ENCODE measurements around the gene UBL4A.

UBL4A gene

DNA sequence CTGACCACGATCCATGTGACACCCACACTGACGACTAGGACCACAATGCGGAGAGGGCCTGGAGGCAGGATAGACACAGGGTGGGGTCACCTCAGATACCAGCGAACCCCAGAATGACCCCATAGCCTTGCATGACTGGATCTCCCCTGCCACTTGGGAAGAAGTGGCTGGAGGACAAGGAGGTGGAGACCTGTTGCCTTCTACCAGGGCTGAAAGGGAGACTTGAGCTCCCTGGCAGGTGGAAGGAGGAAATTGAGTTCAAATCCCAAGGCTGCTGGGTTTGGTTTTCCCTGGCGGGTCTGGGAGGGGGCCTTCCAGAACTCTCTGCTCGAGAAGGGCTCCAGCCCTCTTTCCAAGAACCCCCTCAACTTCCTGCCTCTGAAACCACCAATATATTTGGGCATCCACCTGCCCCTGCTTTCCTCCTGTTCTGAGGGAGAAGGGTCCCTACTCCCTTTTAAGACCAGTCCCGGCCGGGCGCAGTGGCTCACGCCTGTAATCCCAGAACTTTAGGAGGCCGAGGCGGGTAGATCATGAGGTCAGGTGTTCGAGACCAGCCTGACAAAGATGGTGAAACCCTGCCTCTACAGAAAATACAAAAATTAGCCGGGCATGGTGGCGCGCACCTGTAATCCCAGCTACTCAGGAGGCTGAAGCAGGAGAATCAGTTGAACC lies 26.6 kb upstream of the UBL4A start:
- TF ChIP-seq, protein P1, sequence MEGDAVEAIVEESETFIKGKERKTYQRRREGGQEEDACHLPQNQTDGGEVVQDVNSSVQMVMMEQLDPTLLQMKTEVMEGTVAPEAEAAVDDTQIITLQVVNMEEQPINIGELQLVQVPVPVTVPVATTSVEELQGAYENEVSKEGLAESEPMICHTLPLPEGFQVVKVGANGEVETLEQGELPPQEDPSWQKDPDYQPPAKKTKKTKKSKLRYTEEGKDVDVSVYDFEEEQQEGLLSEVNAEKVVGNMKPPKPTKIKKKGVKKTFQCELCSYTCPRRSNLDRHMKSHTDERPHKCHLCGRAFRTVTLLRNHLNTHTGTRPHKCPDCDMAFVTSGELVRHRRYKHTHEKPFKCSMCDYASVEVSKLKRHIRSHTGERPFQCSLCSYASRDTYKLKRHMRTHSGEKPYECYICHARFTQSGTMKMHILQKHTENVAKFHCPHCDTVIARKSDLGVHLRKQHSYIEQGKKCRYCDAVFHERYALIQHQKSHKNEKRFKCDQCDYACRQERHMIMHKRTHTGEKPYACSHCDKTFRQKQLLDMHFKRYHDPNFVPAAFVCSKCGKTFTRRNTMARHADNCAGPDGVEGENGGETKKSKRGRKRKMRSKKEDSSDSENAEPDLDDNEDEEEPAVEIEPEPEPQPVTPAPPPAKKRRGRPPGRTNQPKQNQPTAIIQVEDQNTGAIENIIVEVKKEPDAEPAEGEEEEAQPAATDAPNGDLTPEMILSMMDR (IDR thresholded peaks at IDR 0.05; ENCODE audit: low read length) = no peak
- TF ChIP-seq EZH2 (IDR thresholded peaks at IDR 0.05; ENCODE audit: borderline replicate concordance, low read length) = no peak
- Histone ChIP-seq H3K9me3 (ENCODE audit: low read length) (no peaks in the 10 kb centered on the region), H2AFZ (ENCODE audit: low read length) (no peak overlapping the region), H3K4me2 (ENCODE audit: low read length) (no peak overlapping the region), H3K4me3 (ENCODE audit: low read depth, low read length, poor library complexity, severe bottlenecking) (no peak overlapping the region), H3K36me3 (ENCODE audit: insufficient read depth, low read length) (peaks cover 14% of the 10 kb centered on the region), H3K79me2 (ENCODE audit: insufficient read depth, low read length) (no peaks in the 10 kb centered on the region), H3K27ac (ENCODE audit: low read depth, low read length, poor library complexity, severe bottlenecking) (no peak overlapping the region), H3K4me1 (ENCODE audit: insufficient read depth, low read length, severe bottlenecking) (peaks cover 13% of the 10 kb centered on the region), H3K9ac (ENCODE audit: low read length) (no peak overlapping the region), H4K20me1 (ENCODE audit: insufficient read depth, low read length) (no peaks in the 10 kb centered on the region), H3K27me3 (ENCODE audit: insufficient read depth, low read length) (no peaks in the 10 kb centered on the region), H3F3A (ENCODE audit: insufficient read depth, low read length) (no peaks in the 10 kb centered on the region), H3K9me2 (ENCODE audit: low read depth, low read length) (no peaks in the 10 kb centered on the region)

DNA sequence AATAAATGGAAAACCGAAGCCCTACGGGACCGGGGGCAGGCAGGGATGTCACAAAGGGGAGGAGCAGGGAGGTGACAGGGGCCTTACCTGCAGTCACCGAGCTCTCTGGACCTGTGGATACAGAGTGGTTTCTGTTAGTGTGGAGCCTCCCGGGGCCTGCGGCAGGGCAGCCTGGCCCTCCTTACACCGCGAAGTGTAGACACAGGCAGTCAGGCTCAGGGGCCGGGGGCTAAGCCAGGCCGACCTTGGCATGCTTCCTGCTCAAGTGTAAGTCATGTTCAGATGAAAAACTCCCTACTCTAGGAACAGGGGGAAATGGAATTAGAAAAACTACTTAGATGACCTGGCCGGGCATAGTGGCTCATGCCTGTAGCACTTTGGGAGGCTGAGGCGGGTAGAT lies 25.3 kb upstream of the UBL4A start:
- no peak overlapping the region for H3K4me2 ChIP-seq (ENCODE audit: low read length)
- H3K4me3 ChIP-seq (ENCODE audit: low read depth, low read length, poor library complexity, severe bottlenecking) = no peak overlapping the region
- no peaks in the 10 kb centered on the region for H3K27me3 ChIP-seq (ENCODE audit: insufficient read depth, low read length)
- peaks cover 15% of the 10 kb centered on the region for H3K36me3 ChIP-seq (ENCODE audit: insufficient read depth, low read length)
- TF ChIP-seq, protein P1 (IDR thresholded peaks at IDR 0.05; ENCODE audit: low read length) = no peak
- TF ChIP-seq EZH2 (IDR thresholded peaks at IDR 0.05; ENCODE audit: borderline replicate concordance, low read length) = no peak
- no peaks in the 10 kb centered on the region for H3F3A ChIP-seq (ENCODE audit: insufficient read depth, low read length)
- H3K4me1 ChIP-seq (ENCODE audit: insufficient read depth, low read length, severe bottlenecking) = peaks cover 10% of the 10 kb centered on the region
- H3K79me2 ChIP-seq (ENCODE audit: insufficient read depth, low read length) = no peaks in the 10 kb centered on the region
- no peak overlapping the region for H3K9ac ChIP-seq (ENCODE audit: low read length)
- no peaks in the 10 kb centered on the region for H3K9me2 ChIP-seq (ENCODE audit: low read depth, low read length)
- no peaks in the 10 kb centered on the region for H4K20me1 ChIP-seq (ENCODE audit: insufficient read depth, low read length)
- no peak overlapping the region for H2AFZ ChIP-seq (ENCODE audit: low read length)
- no peaks in the 10 kb centered on the region for H3K9me3 ChIP-seq (ENCODE audit: low read length)
- no peak overlapping the region for H3K27ac ChIP-seq (ENCODE audit: low read depth, low read length, poor library complexity, severe bottlenecking)

DNA sequence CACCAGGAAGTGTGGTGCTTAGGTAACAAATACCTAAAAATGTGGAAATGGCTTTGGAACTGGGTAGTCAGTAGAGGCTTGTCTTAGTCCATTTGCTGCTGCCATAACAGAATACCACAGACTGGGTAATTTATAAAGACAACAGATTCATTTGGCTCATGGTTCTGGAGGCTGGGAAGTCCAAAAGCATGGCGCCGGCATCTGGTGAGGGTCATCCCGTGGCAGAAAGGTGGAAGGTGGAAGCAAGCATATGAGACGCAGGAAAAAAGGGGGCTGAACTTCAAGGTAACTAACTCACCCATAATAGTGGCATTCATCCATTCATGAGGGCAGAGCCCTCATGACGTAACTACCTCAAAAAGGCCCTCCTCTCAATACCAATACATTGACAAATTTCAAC lies 23.0 kb upstream of the UBL4A start:
- H4K20me1 ChIP-seq (ENCODE audit: insufficient read depth, low read length) = no peaks in the 10 kb centered on the region
- H3K27ac ChIP-seq (ENCODE audit: low read depth, low read length, poor library complexity, severe bottlenecking) = no peak overlapping the region
- H3K4me2 ChIP-seq (ENCODE audit: low read length) = no peak overlapping the region
- no peaks in the 10 kb centered on the region for H3K9me2 ChIP-seq (ENCODE audit: low read depth, low read length)
- no peaks in the 10 kb centered on the region for H3K27me3 ChIP-seq (ENCODE audit: insufficient read depth, low read length)
- H3K4me1 ChIP-seq (ENCODE audit: insufficient read depth, low read length, severe bottlenecking) = no peaks in the 10 kb centered on the region
- H3F3A ChIP-seq (ENCODE audit: insufficient read depth, low read length) = no peaks in the 10 kb centered on the region
- no peak for TF ChIP-seq EZH2 (IDR thresholded peaks at IDR 0.05; ENCODE audit: borderline replicate concordance, low read length)
- TF ChIP-seq, protein P1 (IDR thresholded peaks at IDR 0.05; ENCODE audit: low read length) = no peak
- peaks cover 20% of the 10 kb centered on the region for H3K36me3 ChIP-seq (ENCODE audit: insufficient read depth, low read length)
- no peak overlapping the region for H3K4me3 ChIP-seq (ENCODE audit: low read depth, low read length, poor library complexity, severe bottlenecking)
- H3K9me3 ChIP-seq (ENCODE audit: low read length) = no peaks in the 10 kb centered on the region
- no peaks in the 10 kb centered on the region for H3K79me2 ChIP-seq (ENCODE audit: insufficient read depth, low read length)
- no peak overlapping the region for H2AFZ ChIP-seq (ENCODE audit: low read length)
- H3K9ac ChIP-seq (ENCODE audit: low read length) = no peak overlapping the region

Data from OCI-LY1 (cell line).